Bronchus fibroblast of lung (primary cell): ENCODE results near the gene THBS4. TPM values are rescaled to one million over a fixed set of nuclear protein-coding genes. Genes with fewer than 3 reads are reported as not detected.

Source experiments
- total RNA-seq: library from RNA; depleted of rRNA; stranded (reverse); fragments of >200 nt; gene quantifications from 2 replicates; pipeline ENCODE4 v1.2.3, GENCODE V29; 2015

Gene THBS4
- total RNA-seq = 1.2 and 2.4 TPM in 2 replicates

DNA sequence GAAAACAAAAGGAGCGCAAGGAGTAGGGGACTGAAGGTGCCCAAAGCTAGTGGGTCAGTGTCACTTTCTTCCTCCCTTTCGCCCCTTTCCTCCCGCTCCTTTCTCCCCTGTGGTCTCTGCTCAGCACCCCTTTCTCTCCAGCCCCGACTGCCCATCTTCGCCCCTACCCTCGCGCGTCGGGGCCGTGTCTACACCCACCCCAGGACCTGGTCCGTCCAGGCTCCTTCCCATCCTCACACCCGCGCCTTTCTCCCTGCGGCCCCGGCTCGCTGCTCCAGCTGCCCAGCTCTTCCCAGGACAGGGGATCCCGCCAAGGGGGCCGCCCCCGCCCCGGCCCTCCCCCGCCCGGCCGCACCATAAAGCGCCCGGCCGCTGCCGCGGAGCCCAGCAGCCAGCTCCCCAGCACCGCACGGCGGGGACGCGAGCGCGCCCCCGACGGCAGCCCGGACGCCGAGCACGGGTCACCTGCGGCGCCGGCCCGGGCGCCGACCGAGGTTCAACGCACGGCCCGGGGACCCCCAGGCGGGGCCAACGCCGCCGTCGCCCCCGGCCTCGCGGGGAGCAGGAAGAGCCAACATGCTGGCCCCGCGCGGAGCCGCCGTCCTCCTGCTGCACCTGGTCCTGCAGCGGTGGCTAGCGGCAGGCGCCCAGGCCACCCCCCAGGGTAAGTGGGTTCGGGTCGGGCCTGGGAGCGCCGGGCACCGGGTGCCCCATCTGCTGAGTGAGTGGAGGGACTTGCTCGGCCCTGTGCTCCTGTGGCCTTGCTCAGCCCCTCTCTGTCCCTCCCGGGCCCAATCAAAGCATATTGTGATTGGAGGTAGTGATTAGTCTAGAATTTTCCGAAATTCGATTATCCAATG, at the start of gene THBS4:
Gene THBS4, plus strand, starts transcription at position 387 of the 860 bp plus-strand sequence. Its CDS starts 190 bp downstream, at position 577.

DNA sequence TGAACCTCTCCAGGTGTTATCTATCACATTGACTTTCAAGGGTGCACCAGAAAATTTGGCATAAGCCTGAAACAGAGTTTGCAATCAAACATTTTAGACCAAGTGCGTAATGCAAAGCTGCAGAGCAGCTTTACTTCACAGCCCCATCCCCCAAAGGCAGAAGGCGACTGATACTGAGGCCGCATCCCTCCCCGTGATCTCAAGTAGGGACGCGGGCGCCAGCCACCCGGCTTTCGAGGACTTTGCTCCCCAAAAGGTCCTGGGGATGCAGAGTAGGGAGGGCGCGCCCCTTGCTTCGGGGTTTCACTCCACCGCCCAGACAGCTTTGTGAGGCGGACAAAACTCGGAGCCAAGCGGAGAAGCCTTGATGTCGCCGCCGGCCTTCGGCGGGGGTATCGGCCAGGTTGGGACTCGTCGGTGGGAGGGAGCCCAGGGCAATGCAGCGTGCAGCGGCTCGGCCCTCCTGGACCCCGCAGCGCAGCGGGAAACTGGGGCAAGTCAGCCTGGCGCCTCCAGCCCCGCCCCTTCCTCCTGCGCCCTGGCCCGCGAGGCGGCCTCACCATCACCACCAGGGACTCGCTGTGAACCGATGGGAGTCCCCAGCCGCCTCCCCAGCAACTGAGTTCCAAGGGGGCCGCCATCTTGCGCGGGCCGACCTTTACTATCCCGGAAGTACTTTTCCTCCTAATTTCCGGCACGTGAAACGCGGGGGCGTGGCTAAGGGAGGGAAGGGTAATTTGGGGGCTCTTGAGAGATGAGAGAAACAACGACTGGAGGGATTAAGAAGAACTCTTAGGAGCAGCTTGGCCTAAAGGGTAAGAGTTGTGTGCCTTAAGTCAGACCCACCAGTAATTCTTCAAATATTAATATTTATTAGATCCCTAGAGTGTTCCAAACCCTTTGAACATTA, 44.3 kb upstream of the THBS4 start, which contains the start of gene MTX3:
Gene MTX3, minus strand, starts transcription at position 665 of the 910 bp plus-strand sequence. Its CDS starts 24 bp downstream, at position 641.

Other genes starting within 250 kb of the THBS4 start
- gene MTX3, start 44.1 kb upstream of the THBS4 start, total RNA-seq = 4.9 and 6.2 TPM in 2 replicates
- 1.8 and 2.0 TPM in 2 replicates for gene SERINC5, start 220.7 kb downstream of the THBS4 start, total RNA-seq